ENCODE measurements around the gene LPIN2.
A peak's percentile ranks its signal among the peaks of the same experiment; 100 is the strongest.

LPIN2 gene

GRCh38 chr18:2982452-2983269, 30.3 kb downstream of the LPIN2 start:
- H3K9me3 ChIP-seq (ENCODE audit: control insufficient read depth, low read length), result no peaks in the 10 kb centered on the region
- DNase-seq, result no peak
- H3K27ac ChIP-seq (ENCODE audit: insufficient read depth, low read length, poor library complexity, severe bottlenecking), result peak overlapping the region; percentile 74
- peak overlapping the region; percentile 47 for H3K4me3 ChIP-seq (ENCODE audit: insufficient read depth, low read depth, low read length, poor library complexity, severe bottlenecking)
- H3K27me3 ChIP-seq (replicated peaks; ENCODE audit: control insufficient read depth, insufficient read depth, low read length, poor library complexity, severe bottlenecking), result no peaks in the 10 kb centered on the region
- peaks cover 38% of the 10 kb centered on the region for H3K4me1 ChIP-seq (ENCODE audit: control insufficient read depth, insufficient read depth, low read length, poor library complexity, severe bottlenecking)
- H3K36me3 ChIP-seq (ENCODE audit: control insufficient read depth, insufficient read depth, low read length), result no peaks in the 10 kb centered on the region

- peak overlapping the region; percentile 47 for H3K4me3 ChIP-seq (ENCODE audit: insufficient read depth, low read depth, low read length, poor library complexity, severe bottlenecking)
Measured at GRCh38 chr18:2982022-2982421, 30.9 kb downstream of the LPIN2 start.

GRCh38 chr18:2981212-2981728, 31.7 kb downstream of the LPIN2 start:
- Histone ChIP-seq H3K27me3 (replicated peaks; ENCODE audit: control insufficient read depth, insufficient read depth, low read length, poor library complexity, severe bottlenecking) (no peaks in the 10 kb centered on the region), H3K4me1 (ENCODE audit: control insufficient read depth, insufficient read depth, low read length, poor library complexity, severe bottlenecking) (peaks cover 52% of the 10 kb centered on the region), H3K27ac (ENCODE audit: insufficient read depth, low read length, poor library complexity, severe bottlenecking) (peak overlapping the region; percentile 74), H3K4me3 (ENCODE audit: insufficient read depth, low read depth, low read length, poor library complexity, severe bottlenecking) (peak overlapping the region; percentile 47), H3K36me3 (ENCODE audit: control insufficient read depth, insufficient read depth, low read length) (no peaks in the 10 kb centered on the region), H3K9me3 (ENCODE audit: control insufficient read depth, low read length) (no peaks in the 10 kb centered on the region)
- no peak for DNase-seq

More at GRCh38 chr18:2982022-2982421, 30.9 kb downstream of the LPIN2 start:
- Histone ChIP-seq H3K27ac (ENCODE audit: insufficient read depth, low read length, poor library complexity, severe bottlenecking) (peak overlapping the region; percentile 74), H3K9me3 (ENCODE audit: control insufficient read depth, low read length) (no peaks in the 10 kb centered on the region), H3K4me1 (ENCODE audit: control insufficient read depth, insufficient read depth, low read length, poor library complexity, severe bottlenecking) (peaks cover 45% of the 10 kb centered on the region), H3K36me3 (ENCODE audit: control insufficient read depth, insufficient read depth, low read length) (no peaks in the 10 kb centered on the region), H3K27me3 (replicated peaks; ENCODE audit: control insufficient read depth, insufficient read depth, low read length, poor library complexity, severe bottlenecking) (no peaks in the 10 kb centered on the region)
- no peak for DNase-seq

- peaks cover 50% of the 10 kb centered on the region for H3K4me1 ChIP-seq (ENCODE audit: control insufficient read depth, insufficient read depth, low read length, poor library complexity, severe bottlenecking)
Measured at GRCh38 chr18:2979871-2980790, 32.8 kb downstream of the LPIN2 start.

GRCh38 chr18:2979129-2979528, 33.8 kb downstream of the LPIN2 start:
- Histone ChIP-seq H3K4me1 (ENCODE audit: control insufficient read depth, insufficient read depth, low read length, poor library complexity, severe bottlenecking) (peaks cover 41% of the 10 kb centered on the region), H3K27ac (ENCODE audit: insufficient read depth, low read length, poor library complexity, severe bottlenecking) (peak overlapping the region; percentile 74), H3K9me3 (ENCODE audit: control insufficient read depth, low read length) (no peaks in the 10 kb centered on the region), H3K4me3 (ENCODE audit: insufficient read depth, low read depth, low read length, poor library complexity, severe bottlenecking) (peak overlapping the region; percentile 35), H3K36me3 (ENCODE audit: control insufficient read depth, insufficient read depth, low read length) (no peaks in the 10 kb centered on the region), H3K27me3 (replicated peaks; ENCODE audit: control insufficient read depth, insufficient read depth, low read length, poor library complexity, severe bottlenecking) (no peaks in the 10 kb centered on the region)
- DNase-seq, result no peak

More at GRCh38 chr18:2979871-2980790, 32.8 kb downstream of the LPIN2 start:
- Histone ChIP-seq H3K4me3 (ENCODE audit: insufficient read depth, low read depth, low read length, poor library complexity, severe bottlenecking) (peak overlapping the region; percentile 47), H3K36me3 (ENCODE audit: control insufficient read depth, insufficient read depth, low read length) (no peaks in the 10 kb centered on the region), H3K9me3 (ENCODE audit: control insufficient read depth, low read length) (no peaks in the 10 kb centered on the region), H3K27me3 (replicated peaks; ENCODE audit: control insufficient read depth, insufficient read depth, low read length, poor library complexity, severe bottlenecking) (no peaks in the 10 kb centered on the region), H3K27ac (ENCODE audit: insufficient read depth, low read length, poor library complexity, severe bottlenecking) (peak overlapping the region; percentile 74)
- DNase-seq, result no peak

GRCh38 chr18:2978661-2979106, 34.3 kb downstream of the LPIN2 start:
- Histone ChIP-seq H3K27me3 (replicated peaks; ENCODE audit: control insufficient read depth, insufficient read depth, low read length, poor library complexity, severe bottlenecking) (no peaks in the 10 kb centered on the region), H3K4me1 (ENCODE audit: control insufficient read depth, insufficient read depth, low read length, poor library complexity, severe bottlenecking) (peaks cover 41% of the 10 kb centered on the region), H3K27ac (ENCODE audit: insufficient read depth, low read length, poor library complexity, severe bottlenecking) (peak overlapping the region; percentile 74), H3K9me3 (ENCODE audit: control insufficient read depth, low read length) (no peaks in the 10 kb centered on the region), H3K36me3 (ENCODE audit: control insufficient read depth, insufficient read depth, low read length) (no peaks in the 10 kb centered on the region), H3K4me3 (ENCODE audit: insufficient read depth, low read depth, low read length, poor library complexity, severe bottlenecking) (peak overlapping the region; percentile 35)
- peak in 2 of 3 donors; percentile 30 to 36 for DNase-seq

GRCh38 chr18:2978208-2978607, 34.7 kb downstream of the LPIN2 start:
- H3K36me3 ChIP-seq (ENCODE audit: control insufficient read depth, insufficient read depth, low read length), result no peaks in the 10 kb centered on the region
- DNase-seq, result no peak
- no peaks in the 10 kb centered on the region for H3K27me3 ChIP-seq (replicated peaks; ENCODE audit: control insufficient read depth, insufficient read depth, low read length, poor library complexity, severe bottlenecking)
- H3K4me3 ChIP-seq (ENCODE audit: insufficient read depth, low read depth, low read length, poor library complexity, severe bottlenecking), result peak overlapping the region; percentile 35
- peak overlapping the region; percentile 74 for H3K27ac ChIP-seq (ENCODE audit: insufficient read depth, low read length, poor library complexity, severe bottlenecking)
- H3K9me3 ChIP-seq (ENCODE audit: control insufficient read depth, low read length), result no peaks in the 10 kb centered on the region
- H3K4me1 ChIP-seq (ENCODE audit: control insufficient read depth, insufficient read depth, low read length, poor library complexity, severe bottlenecking), result peaks cover 41% of the 10 kb centered on the region

- Histone ChIP-seq H3K9me3 (ENCODE audit: control insufficient read depth, low read length) (no peaks in the 10 kb centered on the region), H3K27me3 (replicated peaks; ENCODE audit: control insufficient read depth, insufficient read depth, low read length, poor library complexity, severe bottlenecking) (no peaks in the 10 kb centered on the region), H3K36me3 (ENCODE audit: control insufficient read depth, insufficient read depth, low read length) (no peaks in the 10 kb centered on the region), H3K4me1 (ENCODE audit: control insufficient read depth, insufficient read depth, low read length, poor library complexity, severe bottlenecking) (peaks cover 44% of the 10 kb centered on the region), H3K27ac (ENCODE audit: insufficient read depth, low read length, poor library complexity, severe bottlenecking) (peak overlapping the region; percentile 74), H3K4me3 (ENCODE audit: insufficient read depth, low read depth, low read length, poor library complexity, severe bottlenecking) (no peak overlapping the region)
- DNase-seq, result no peak
Measured at GRCh38 chr18:2976218-2977132, 36.5 kb downstream of the LPIN2 start.

- no peak for DNase-seq
- peak overlapping the region; percentile 34 for H3K27ac ChIP-seq (ENCODE audit: insufficient read depth, low read length, poor library complexity, severe bottlenecking)
- no peaks in the 10 kb centered on the region for H3K27me3 ChIP-seq (replicated peaks; ENCODE audit: control insufficient read depth, insufficient read depth, low read length, poor library complexity, severe bottlenecking)
- H3K4me3 ChIP-seq (ENCODE audit: insufficient read depth, low read depth, low read length, poor library complexity, severe bottlenecking), result no peak overlapping the region
- no peaks in the 10 kb centered on the region for H3K9me3 ChIP-seq (ENCODE audit: control insufficient read depth, low read length)
- H3K4me1 ChIP-seq (ENCODE audit: control insufficient read depth, insufficient read depth, low read length, poor library complexity, severe bottlenecking), result peaks cover 52% of the 10 kb centered on the region
- no peaks in the 10 kb centered on the region for H3K36me3 ChIP-seq (ENCODE audit: control insufficient read depth, insufficient read depth, low read length)
Measured at GRCh38 chr18:2974731-2975130, 38.2 kb downstream of the LPIN2 start.
